GM23338 (cell line): ENCODE measurements around the gene CDH4. TPM values are rescaled to one million over a fixed set of nuclear protein-coding genes. Genes with fewer than 3 reads are reported as not detected.
A peak's percentile ranks its signal among the peaks of the same experiment; 100 is the strongest.

ENCODE experiments used
- ATAC-seq: fragments of 200-7000 bp; cut with Tn5 transposase; 3 replicates; pipeline ENCODE4 v1.9.1; 2020
- DNase-seq: peaks from one replicate; pipeline ENCODE4 v3.0.0-alpha.2; 2015; ENCODE audit warnings: low spot score
- H2AFZ ChIP-seq: fragments of 200-600 bp; sonication (generic); 2 replicates; pipeline ENCODE4 v1.8.0; 2016; ENCODE audit warnings: antibody characterized with exemption, mild to moderate bottlenecking, moderate library complexity
- H3F3A ChIP-seq: fragments of 200-600 bp; sonication (generic); replicated peaks from 2 replicates; pipeline ENCODE4 v1.8.0; 2017; ENCODE audit warnings: antibody characterized with exemption, mixed run types, low read depth
- H3K27ac ChIP-seq: fragments of 200-600 bp; sonication (generic); 2 replicates; pipeline ENCODE4 v1.6.1; 2016; ENCODE audit warnings: low read depth
- H3K27me3 ChIP-seq: fragments of 200-600 bp; sonication (generic); 2 replicates; pipeline ENCODE4 v1.8.0; 2016; ENCODE audit warnings: mild to moderate bottlenecking, mixed run types, moderate library complexity; ENCODE audit not compliant: insufficient read depth
- H3K36me3 ChIP-seq: fragments of 200-600 bp; sonication (generic); 2 replicates; pipeline ENCODE4 v1.8.0; 2016; ENCODE audit warnings: mild to moderate bottlenecking; ENCODE audit not compliant: insufficient read depth
- H3K4me1 ChIP-seq: fragments of 200-600 bp; sonication (generic); 2 replicates; pipeline ENCODE4 v1.8.0; 2016; ENCODE audit warnings: mild to moderate bottlenecking, moderate library complexity; ENCODE audit not compliant: insufficient read depth
- H3K4me2 ChIP-seq: fragments of 200-600 bp; sonication (generic); 2 replicates; pipeline ENCODE4 v1.7.1; 2017; ENCODE audit warnings: mixed run types
- H3K4me3 ChIP-seq: fragments of 200-600 bp; sonication (generic); 2 replicates; pipeline ENCODE4 v1.6.1; 2016; ENCODE audit warnings: mixed run types
- H3K79me2 ChIP-seq: fragments of 200-600 bp; sonication (generic); replicated peaks from 2 replicates; pipeline ENCODE4 v1.8.0; 2017; ENCODE audit warnings: mild to moderate bottlenecking; ENCODE audit not compliant: insufficient read depth
- H3K9me2 ChIP-seq: fragments of 200-600 bp; sonication (generic); 2 replicates; pipeline ENCODE4 v1.8.0; 2017; ENCODE audit not compliant: insufficient read depth
- H4K20me1 ChIP-seq: fragments of 200-600 bp; sonication (generic); replicated peaks from 2 replicates; pipeline ENCODE4 v1.8.0; 2017; ENCODE audit warnings: mild to moderate bottlenecking; ENCODE audit not compliant: insufficient read depth
- H3K27ac Mint-ChIP-seq: 2 replicates; pipeline ENCODE4 v1.8.0; 2020; ENCODE audit warnings: inconsistent platforms, mild to moderate bottlenecking, moderate library complexity, mixed read lengths
- H3K27me3 Mint-ChIP-seq: 3 replicates; pipeline ENCODE4 v1.8.0; 2022; ENCODE audit warnings: low read depth, mild to moderate bottlenecking, moderate library complexity, mixed read lengths, inconsistent platforms; ENCODE audit not compliant: insufficient read depth, poor library complexity
- H3K36me3 Mint-ChIP-seq: 3 replicates; pipeline ENCODE4 v1.8.0; 2021; ENCODE audit warnings: low read depth, mild to moderate bottlenecking, inconsistent platforms, moderate library complexity, mixed read lengths
- H3K4me1 Mint-ChIP-seq: 3 replicates; pipeline ENCODE4 v1.8.0; 2020; ENCODE audit warnings: mild to moderate bottlenecking, inconsistent platforms, mixed read lengths
- H3K4me3 Mint-ChIP-seq: 3 replicates; pipeline ENCODE4 v1.8.0; 2021; ENCODE audit warnings: moderate library complexity, mild to moderate bottlenecking, inconsistent platforms, mixed read lengths
- H3K9me3 Mint-ChIP-seq: 3 replicates; pipeline ENCODE4 v1.8.0; 2020; ENCODE audit warnings: moderate library complexity, mild to moderate bottlenecking, inconsistent platforms, mixed read lengths
- CREB1 ChIP-seq: fragments of 250-450 bp; sonication (Bioruptor Pico); IDR thresholded peaks from 2 replicates; pipeline ENCODE4 v1.5.0; 2020; ENCODE audit warnings: low read depth, mild to moderate bottlenecking, moderate library complexity
- CTCF ChIP-seq, 2 experiments: fragments of 200-600 bp in 1 of 2; sonication (generic) in 1 of 2; conservative IDR thresholded peaks; 2 replicates each; pipeline versions ENCODE4 v1.5.1 to v1.6.1; 2016 to 2017; ENCODE audit warnings: antibody characterized with exemption in 2 of 2, low read depth in 2 of 2, mild to moderate bottlenecking in 2 of 2, moderate library complexity in 1 of 2
- ETS1 ChIP-seq: IDR thresholded peaks from 2 replicates; pipeline ENCODE4 v1.6.1; 2016; ENCODE audit warnings: antibody characterized with exemption
- EZH2 ChIP-seq: fragments of 200-600 bp; sonication (generic); IDR thresholded peaks from one replicate; pipeline ENCODE4 v1.8.0; 2017; ENCODE audit warnings: antibody characterized with exemption, mild to moderate bottlenecking, low read depth; ENCODE audit not compliant: unreplicated experiment
- EZH2phosphoT487 ChIP-seq: fragments of 200-600 bp; sonication (generic); IDR thresholded peaks from one replicate; pipeline ENCODE4 v1.8.1; 2018; ENCODE audit warnings: antibody characterized with exemption; ENCODE audit not compliant: unreplicated experiment
- JUNB ChIP-seq: IDR thresholded peaks from one replicate; pipeline ENCODE4 v1.6.1; 2016; ENCODE audit warnings: antibody characterized with exemption; ENCODE audit not compliant: unreplicated experiment
- POLR2AphosphoS5 ChIP-seq: IDR thresholded peaks from 2 replicates; pipeline ENCODE4 v1.6.1; 2016; ENCODE audit warnings: antibody characterized with exemption, low read depth
- STAT1 ChIP-seq: IDR thresholded peaks from one replicate; pipeline ENCODE4 v1.6.1; 2016; ENCODE audit warnings: antibody characterized with exemption; ENCODE audit not compliant: unreplicated experiment
- ZNF114 ChIP-seq: fragments of 250-450 bp; sonication (Bioruptor Pico); IDR thresholded peaks from 2 replicates; pipeline ENCODE4 v1.5.0; 2020; ENCODE audit warnings: mild to moderate bottlenecking, moderate library complexity
- ZNF331 ChIP-seq: fragments of 250-450 bp; sonication (Bioruptor Pico); IDR thresholded peaks from 2 replicates; pipeline ENCODE4 v1.5.0; 2020; ENCODE audit warnings: low read depth, mild to moderate bottlenecking, moderate library complexity
- polyA plus RNA-seq: library from polyadenylated mRNA; unstranded; fragments of >200 nt; fragmentation: Nextera tagmentation; extraction: Ambion mirVana; gene quantifications from 2 replicates; pipeline ENCODE4 v1.2.1, GENCODE V29; 2016
- total RNA-seq: library from RNA; depleted of rRNA; stranded (reverse); fragments of >200 nt; shearing (Covaris generic); gene quantifications from 2 replicates; pipeline ENCODE4 v1.2.3, GENCODE V29; 2014

The CDH4 gene
- total and polyA plus RNA-seq, 2 experiments from 2014 or later, result 1.2 to 4.2 TPM

GRCh38 chr20:61280217-61280980, 28.3 kb downstream of the CDH4 start:
- Histone ChIP-seq H3K36me3 (no peaks in the 10 kb centered on the region), H4K20me1 (no peaks in the 10 kb centered on the region), H3K4me2 (no peak overlapping the region), H3K9me2 (no peaks in the 10 kb centered on the region), H3K4me1 (no peaks in the 10 kb centered on the region), H2AFZ (no peak overlapping the region), H3K27me3 (no peaks in the 10 kb centered on the region), H3K27ac (no peak overlapping the region), H3F3A (peaks cover 8% of the 10 kb centered on the region), H3K79me2 (no peaks in the 10 kb centered on the region), H3K4me3 (no peak overlapping the region)
- H3K4me3 Mint-ChIP-seq, result no peak overlapping the region
- H3K27ac Mint-ChIP-seq, result no peak overlapping the region
- H3K9me3 Mint-ChIP-seq, result peaks cover 29% of the 10 kb centered on the region
- peaks cover 26% of the 10 kb centered on the region for H3K27me3 Mint-ChIP-seq
- TF ChIP-seq CTCF (conservative IDR thresholded peaks at IDR 0.05; ENCODE audit: low read depth in 2 of 2) (peak; percentile 26 to 33), POLR2AphosphoS5 (no peak)
- H3K4me1 Mint-ChIP-seq, result no peaks in the 10 kb centered on the region
- peak; percentile 22 for DNase-seq
- H3K36me3 Mint-ChIP-seq, result peaks cover 12% of the 10 kb centered on the region
- peak; percentile 77 for ATAC-seq

GRCh38 chr20:61281286-61281795, 29.3 kb downstream of the CDH4 start:
- no peak for DNase-seq
- TF ChIP-seq CTCF (conservative IDR thresholded peaks at IDR 0.05; ENCODE audit: low read depth in 2 of 2) (no peak), ETS1 (no peak), ZNF114 (CRISPR knock-in tag) (no peak), POLR2AphosphoS5 (no peak), STAT1 (no peak), EZH2 (no peak), ZNF331 (CRISPR knock-in tag) (no peak), EZH2phosphoT487 (no peak), CREB1 (CRISPR knock-in tag) (no peak), JUNB (no peak)
- Mint-ChIP-seq H3K9me3 (peaks cover 29% of the 10 kb centered on the region), H3K4me3 (no peak overlapping the region), H3K4me1 (no peaks in the 10 kb centered on the region), H3K36me3 (peaks cover 12% of the 10 kb centered on the region), H3K27me3 (peaks cover 28% of the 10 kb centered on the region), H3K27ac (no peak overlapping the region)
- Histone ChIP-seq H3K79me2 (no peaks in the 10 kb centered on the region), H3K27me3 (no peaks in the 10 kb centered on the region), H3F3A (peaks cover 8% of the 10 kb centered on the region), H3K9me2 (no peaks in the 10 kb centered on the region), H3K4me2 (no peak overlapping the region), H2AFZ (no peak overlapping the region), H4K20me1 (no peaks in the 10 kb centered on the region; the same call in 1 of the 2 replicates), H3K27ac (no peak overlapping the region), H3K4me3 (no peak overlapping the region), H3K36me3 (no peaks in the 10 kb centered on the region), H3K4me1 (no peaks in the 10 kb centered on the region)
- ATAC-seq, result no peak
